ENCODE data around the gene KSR1. TPM values are rescaled to one million over a fixed set of nuclear protein-coding genes. Genes with fewer than 3 reads are reported as not detected.
A peak's percentile ranks its signal among the peaks of the same experiment; 100 is the strongest.

Gene KSR1
- total RNA-seq, 3 donors from 2014 or later, result 14.1 to 36.4 (median 24.0) TPM

GRCh38 chr17:27524594-27524993 lies 68.3 kb downstream of the KSR1 start:
- TF ChIP-seq POLR2AphosphoS5 (IDR thresholded peaks at IDR 0.05) (no peak), CTCF (IDR thresholded peaks at IDR 0.05) (no peak), POLR2A (IDR thresholded peaks at IDR 0.05) (no peak)
- Histone ChIP-seq H3K9me3 (no peaks in the 10 kb centered on the region), H3K36me3 (no peaks in the 10 kb centered on the region), H3K4me3 (no peak overlapping the region), H3K4me1 (peaks cover 0 to 4% of the 10 kb centered on the region in 2 donors), H3K27ac (no peak overlapping the region), H3K27me3 (no peaks in the 10 kb centered on the region)
- intact Hi-C loops (cut with DNase I; ENCODE audit: low total_unique reads), result no loop called here
- no peak for DNase-seq (ENCODE audit: low spot score in 2 of 2)

DNA sequence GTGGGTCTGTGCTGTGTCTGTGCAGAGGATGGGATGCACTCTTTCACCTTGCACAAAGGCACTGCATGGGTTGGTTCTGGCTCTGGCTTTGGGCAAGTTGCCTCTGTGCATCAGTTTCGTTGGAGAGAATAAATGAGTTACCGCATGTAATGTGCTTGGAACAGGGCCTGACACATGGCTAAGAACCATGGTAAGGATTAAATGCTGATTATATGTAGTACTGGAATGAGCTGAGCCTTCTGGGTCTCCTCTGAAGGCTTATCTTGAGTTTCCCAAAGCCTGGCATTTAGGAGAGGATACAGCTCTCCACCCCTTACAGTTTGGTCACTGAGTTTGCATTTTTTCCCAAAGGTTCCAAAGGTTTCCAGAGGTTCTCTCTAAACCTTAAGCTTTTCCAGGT lies 69.1 kb downstream of the KSR1 start:
- Histone ChIP-seq H3K9me3 (no peaks in the 10 kb centered on the region), H3K4me3 (no peak overlapping the region), H3K27ac (no peak overlapping the region), H3K27me3 (no peaks in the 10 kb centered on the region), H3K36me3 (no peaks in the 10 kb centered on the region), H3K4me1 (peaks cover 0 to 4% of the 10 kb centered on the region in 2 donors)
- TF ChIP-seq POLR2AphosphoS5 (IDR thresholded peaks at IDR 0.05) (no peak), POLR2A (IDR thresholded peaks at IDR 0.05) (no peak), CTCF (IDR thresholded peaks at IDR 0.05) (no peak)
- intact Hi-C loops (cut with DNase I; ENCODE audit: low total_unique reads), result no loop called here
- DNase-seq (ENCODE audit: low spot score in 2 of 2), result no peak

GRCh38 chr17:27525836-27526603 lies 69.8 kb downstream of the KSR1 start:
- Histone ChIP-seq H3K9me3 (no peaks in the 10 kb centered on the region), H3K4me1 (peaks cover 0 to 4% of the 10 kb centered on the region in 2 donors), H3K27me3 (no peaks in the 10 kb centered on the region), H3K4me3 (no peak overlapping the region), H3K27ac (no peak overlapping the region), H3K36me3 (no peaks in the 10 kb centered on the region)
- DNase-seq (ENCODE audit: low spot score in 2 of 2), result no peak
- intact Hi-C loops (cut with DNase I; ENCODE audit: low total_unique reads), result no loop called here
- TF ChIP-seq CTCF (IDR thresholded peaks at IDR 0.05), result no peak
- TF ChIP-seq POLR2AphosphoS5 (IDR thresholded peaks at IDR 0.05), result no peak
- TF ChIP-seq POLR2A (IDR thresholded peaks at IDR 0.05), result no peak

DNA sequence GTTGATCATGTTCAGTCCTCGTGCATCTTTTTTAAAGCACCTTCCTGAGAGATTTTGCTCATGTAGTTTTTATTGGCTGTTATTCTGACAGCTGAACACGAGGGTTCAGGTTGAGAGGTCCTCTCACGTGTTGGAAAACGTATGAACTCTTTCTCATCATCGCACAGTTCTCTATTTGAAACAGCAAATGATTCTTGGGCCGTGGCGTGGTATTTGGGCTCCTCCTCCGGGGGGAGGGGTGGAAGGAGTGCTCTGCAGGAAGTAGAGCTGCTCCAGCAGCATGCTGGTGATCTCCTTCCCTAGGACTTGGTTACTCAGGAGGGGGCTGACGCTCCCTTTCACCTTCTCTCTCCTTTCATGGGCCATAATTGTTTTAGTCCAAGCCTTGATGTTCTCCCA lies 70.4 kb downstream of the KSR1 start:
- H3K4me1 ChIP-seq, result peaks cover 0 to 4% of the 10 kb centered on the region in 2 donors
- H3K9me3 ChIP-seq, result no peaks in the 10 kb centered on the region
- no peak overlapping the region for H3K4me3 ChIP-seq
- TF ChIP-seq CTCF (IDR thresholded peaks at IDR 0.05) (no peak), POLR2A (IDR thresholded peaks at IDR 0.05) (no peak)
- H3K27me3 ChIP-seq, result no peaks in the 10 kb centered on the region
- no peak for DNase-seq (ENCODE audit: low spot score in 2 of 2)
- no peaks in the 10 kb centered on the region for H3K36me3 ChIP-seq
- intact Hi-C loops (cut with DNase I; ENCODE audit: low total_unique reads), result no loop called here
- no peak overlapping the region for H3K27ac ChIP-seq

DNA sequence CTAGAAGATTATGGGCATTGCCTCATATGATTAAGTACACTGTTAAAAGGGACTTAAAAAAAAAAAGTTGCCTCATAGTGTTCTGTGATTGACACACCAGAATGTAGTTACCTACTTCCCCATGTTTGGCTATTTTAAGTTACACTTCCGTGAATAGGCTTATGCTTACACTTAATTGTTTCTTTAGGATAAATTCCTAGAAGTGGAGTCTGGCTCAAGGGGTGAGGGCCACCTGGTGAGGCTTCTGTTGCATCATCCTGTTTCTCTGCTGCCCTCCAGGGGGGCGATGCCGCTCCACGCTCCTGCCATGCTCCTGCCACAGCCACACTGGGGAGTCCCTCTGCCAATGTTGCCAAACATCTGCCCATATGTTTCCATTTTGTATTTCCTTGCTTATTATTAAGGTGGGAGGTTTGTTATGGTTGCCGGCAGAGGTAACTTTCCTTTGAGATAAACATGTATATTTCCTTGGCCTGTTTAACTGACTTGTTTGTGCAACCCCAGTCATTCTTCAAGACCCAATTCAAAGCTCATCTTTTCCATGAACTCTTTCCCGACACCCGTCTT lies 73.1 kb downstream of the KSR1 start:
- Histone ChIP-seq H3K9me3 (no peaks in the 10 kb centered on the region), H3K4me1 (peaks cover 0 to 4% of the 10 kb centered on the region in 2 donors), H3K36me3 (no peaks in the 10 kb centered on the region), H3K27ac (no peak overlapping the region), H3K27me3 (no peaks in the 10 kb centered on the region), H3K4me3 (no peak overlapping the region)
- DNase-seq (ENCODE audit: low spot score in 2 of 2), result no peak
- TF ChIP-seq POLR2AphosphoS5 (IDR thresholded peaks at IDR 0.05) (peak in 1 of 3 donors; percentile 23), POLR2A (IDR thresholded peaks at IDR 0.05) (no peak)
- intact Hi-C loops (cut with DNase I; ENCODE audit: low total_unique reads), result no loop called here

Data from breast epithelium (tissue), 4 donors.